IgD-negative memory B cell (primary cell): ENCODE data around the gene ZNF469. TPM values are rescaled to one million over a fixed set of nuclear protein-coding genes. Genes with fewer than 3 reads are reported as not detected.
A peak's percentile ranks its signal among the peaks of the same experiment; 100 is the strongest.
"Not testable (repeated sequence)": the region's sequence is repeated elsewhere in the genome, so short reads cannot be mapped to it uniquely, and the experiment has no call there.

Source experiments
- H3K27ac Mint-ChIP-seq, 3 donors: one replicate each; pipeline ENCODE4 v1.8.0; 2020 to 2022; ENCODE audit warnings: mild to moderate bottlenecking in 3 of 3, mixed read lengths in 3 of 3, moderate library complexity in 1 of 3
- H3K27me3 Mint-ChIP-seq: one replicate; pipeline ENCODE4 v1.8.0; 2021; ENCODE audit warnings: mixed read lengths
- H3K36me3 Mint-ChIP-seq: one replicate; pipeline ENCODE4 v1.8.0; 2020; ENCODE audit warnings: mild to moderate bottlenecking, mixed read lengths
- H3K4me1 Mint-ChIP-seq, 3 donors: one replicate each; pipeline ENCODE4 v1.8.0; 2020 to 2022; ENCODE audit warnings: mixed read lengths in 3 of 3, mild to moderate bottlenecking in 1 of 3
- H3K4me3 Mint-ChIP-seq, 4 donors: one replicate each; pipeline ENCODE4 v1.8.0; 2020 to 2022; ENCODE audit warnings: mild to moderate bottlenecking in 4 of 4, mixed read lengths in 4 of 4, moderate library complexity in 3 of 4
- H3K9me3 Mint-ChIP-seq, 3 donors: one replicate each; pipeline ENCODE4 v1.8.0; 2020 to 2021; ENCODE audit warnings: mixed read lengths in 3 of 3, mild to moderate bottlenecking in 1 of 3
- polyA plus RNA-seq: library from polyadenylated mRNA; unstranded; fragments of 300-500 nt; fragmentation: Illumina TruSeq; gene quantifications from one replicate; pipeline ENCODE4 v1.2.3, GENCODE V29; 2021

The ZNF469 gene
- polyA plus RNA-seq, 1 donor from 2014 or later = 0.26 TPM

DNA sequence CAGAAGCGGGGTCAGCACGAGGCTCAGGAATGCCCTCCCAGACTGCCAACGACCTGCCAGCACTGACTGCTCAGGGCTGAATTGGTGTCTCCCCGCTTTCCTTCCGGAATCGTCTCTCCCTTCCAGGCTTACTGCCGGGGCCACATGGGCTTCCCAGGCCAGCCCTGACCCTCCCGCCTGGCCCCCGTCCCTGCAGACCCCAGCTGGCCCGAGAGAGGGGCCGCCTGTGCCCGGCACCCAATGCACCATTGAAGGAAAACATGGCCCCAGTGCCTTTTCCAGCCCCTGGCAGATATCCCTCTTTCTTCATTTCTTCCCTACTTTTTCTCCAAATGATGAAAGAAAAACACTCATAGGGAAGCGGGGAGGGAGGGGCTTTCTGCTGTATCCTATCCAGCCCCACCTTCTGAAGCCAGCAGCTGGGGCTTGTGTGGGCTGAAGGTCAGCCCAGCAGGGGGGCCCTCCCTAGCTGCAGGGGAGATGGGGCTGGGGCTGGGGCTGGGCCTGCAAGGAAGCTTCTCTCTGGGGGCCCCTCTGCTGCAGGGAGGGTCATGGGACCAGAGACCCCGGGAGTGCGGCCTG, 25.9 kb downstream of the ZNF469 start:
- H3K9me3 Mint-ChIP-seq = no peaks in the 10 kb centered on the region
- H3K4me3 Mint-ChIP-seq = no peak overlapping the region
- peaks cover 3% of the 10 kb centered on the region for H3K27me3 Mint-ChIP-seq
- H3K27ac Mint-ChIP-seq = no peak overlapping the region
- H3K36me3 Mint-ChIP-seq = no peaks in the 10 kb centered on the region
- H3K4me1 Mint-ChIP-seq = peaks cover 0 to 5% (median 0%) of the 10 kb centered on the region in 3 donors

DNA sequence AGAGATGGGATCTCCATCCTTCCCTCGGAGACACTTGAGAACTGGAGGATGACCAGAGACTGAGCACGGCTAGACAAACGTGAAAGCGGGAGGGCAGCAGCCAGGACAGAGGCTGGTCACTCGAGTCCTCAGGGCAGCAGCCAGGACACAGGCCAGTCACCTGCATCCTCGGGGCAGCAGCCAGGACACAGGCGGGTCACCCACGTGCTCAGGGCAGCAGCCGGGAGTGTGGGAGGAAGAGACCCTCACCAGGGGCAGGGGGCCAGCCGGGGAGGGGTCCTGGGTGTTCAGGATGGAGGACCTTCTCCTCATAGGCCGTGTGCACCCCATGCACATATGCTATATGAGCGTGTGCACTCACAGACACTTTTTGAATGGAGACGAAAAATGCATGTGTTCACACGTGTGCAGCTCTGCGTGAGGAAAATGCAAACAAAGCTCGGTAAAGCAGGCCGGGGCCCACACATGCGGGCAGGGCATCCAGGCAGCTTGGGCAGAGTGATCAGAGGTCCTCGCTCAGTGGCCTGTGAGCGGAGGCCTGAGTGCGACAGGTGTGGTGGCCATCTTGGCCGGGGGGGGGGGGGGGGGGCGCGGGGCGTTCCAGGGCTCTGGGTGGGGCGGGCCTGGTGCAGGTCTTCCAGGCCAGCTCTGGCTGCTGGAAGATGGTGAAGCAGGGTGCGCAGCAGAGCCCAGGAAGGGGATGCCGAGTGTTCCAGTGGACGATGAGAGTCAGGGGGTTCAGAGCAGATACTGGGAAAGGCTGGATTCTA, 26.7 kb downstream of the ZNF469 start:
- H3K36me3 Mint-ChIP-seq = no peaks in the 10 kb centered on the region

DNA sequence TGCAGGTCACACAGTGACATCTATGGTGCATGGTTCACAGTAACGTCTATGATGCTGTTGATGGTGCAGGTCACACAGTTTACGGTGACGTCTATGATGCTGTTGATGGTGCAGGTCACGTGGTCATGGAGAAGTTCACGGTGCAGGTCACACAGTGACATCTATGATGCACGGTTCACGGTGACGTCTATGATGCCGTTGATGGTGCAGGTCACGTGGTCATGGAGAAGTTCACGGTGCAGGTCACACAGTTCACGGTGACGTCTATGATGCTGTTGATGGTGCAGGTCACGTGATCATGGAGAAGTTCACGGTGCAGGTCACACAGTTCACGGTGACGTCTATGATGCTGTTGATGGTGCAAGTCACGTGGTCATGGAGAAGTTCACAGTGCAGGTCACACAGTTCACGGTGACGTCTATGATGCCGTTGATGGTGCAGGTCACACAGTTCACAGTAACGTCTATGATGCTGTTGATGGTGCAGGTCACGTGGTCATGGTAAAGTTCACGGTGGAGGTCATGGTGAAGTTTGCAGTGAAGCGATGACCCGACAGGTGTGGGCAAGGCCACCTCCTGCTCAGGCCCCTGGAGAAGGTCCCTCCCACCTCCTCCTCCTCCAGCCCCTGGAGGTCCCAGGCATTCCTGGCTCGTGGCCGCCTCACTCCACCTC, 27.7 kb downstream of the ZNF469 start:
- not testable (repeated sequence) for H3K4me3 Mint-ChIP-seq, H3K27me3 Mint-ChIP-seq, H3K9me3 Mint-ChIP-seq, H3K36me3 Mint-ChIP-seq, H3K4me1 Mint-ChIP-seq, H3K27ac Mint-ChIP-seq

More for the DNA sequence above, 26.7 kb downstream of the ZNF469 start:
- H3K9me3 Mint-ChIP-seq = no peaks in the 10 kb centered on the region
- peaks cover 0 to 5% (median 0%) of the 10 kb centered on the region in 3 donors for H3K4me1 Mint-ChIP-seq
- no peak overlapping the region for H3K27ac Mint-ChIP-seq
- peaks cover under 1% of the 10 kb centered on the region for H3K27me3 Mint-ChIP-seq
- no peak overlapping the region for H3K4me3 Mint-ChIP-seq

DNA sequence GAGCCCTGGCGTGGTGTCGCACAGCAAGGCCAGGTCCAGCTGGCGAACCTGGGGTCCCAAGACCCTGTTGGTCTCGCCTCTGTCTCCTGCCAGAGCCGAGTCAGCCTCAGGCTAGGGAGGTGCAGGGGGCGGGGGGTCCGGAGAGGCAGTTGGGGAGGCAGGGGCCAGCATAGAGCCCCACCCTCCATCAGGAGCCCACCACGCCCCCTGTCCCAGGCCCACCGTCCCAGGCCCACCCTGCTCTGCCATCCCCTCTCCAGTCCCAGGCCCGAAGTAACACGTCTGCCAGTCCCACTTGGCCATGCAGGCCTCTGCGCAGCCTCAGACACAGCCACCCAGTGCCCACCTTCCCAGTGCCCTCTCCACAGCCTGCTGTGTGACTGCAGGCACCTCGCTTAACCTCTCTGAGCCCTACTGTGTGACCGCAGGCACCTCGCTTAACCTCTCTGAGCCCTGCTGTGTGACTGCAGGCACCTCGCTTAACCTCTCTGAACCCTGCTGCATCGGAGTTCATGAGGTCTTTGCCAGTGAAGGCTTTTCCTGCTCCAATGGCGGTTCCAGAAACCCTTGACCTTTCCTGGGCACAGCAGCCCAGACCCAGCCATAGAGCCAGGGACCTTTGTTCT, 29.3 kb downstream of the ZNF469 start:
- no peaks in the 10 kb centered on the region for H3K9me3 Mint-ChIP-seq
- peaks cover 0 to 5% (median 0%) of the 10 kb centered on the region in 3 donors for H3K4me1 Mint-ChIP-seq
- H3K36me3 Mint-ChIP-seq = no peaks in the 10 kb centered on the region
- H3K4me3 Mint-ChIP-seq = no peak overlapping the region
- H3K27me3 Mint-ChIP-seq = no peaks in the 10 kb centered on the region
- peak overlapping the region in 1 of 3 donors; percentile 43 for H3K27ac Mint-ChIP-seq

DNA sequence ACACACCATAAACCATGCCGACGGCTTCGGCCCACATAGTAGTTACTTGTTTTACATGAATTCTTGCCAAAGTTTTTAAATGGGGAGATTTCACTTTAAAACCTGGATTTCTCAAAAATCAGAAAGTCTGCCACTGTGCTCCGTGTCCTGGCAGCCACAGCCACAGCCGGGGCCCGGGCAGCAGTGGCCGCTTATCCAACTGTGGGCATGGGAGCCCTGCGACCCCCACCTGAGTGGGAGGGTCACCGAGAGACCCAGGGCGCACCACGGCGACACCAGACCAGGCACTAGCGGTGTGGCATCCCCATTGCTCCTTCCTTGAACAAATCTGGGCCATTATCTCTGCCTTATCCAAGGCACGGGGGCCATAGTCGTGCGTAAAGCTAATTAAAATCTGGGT, 30.0 kb downstream of the ZNF469 start:
- Mint-ChIP-seq H3K4me1 (peaks cover 0 to 3% (median 0%) of the 10 kb centered on the region in 3 donors), H3K27ac (peak overlapping the region in 1 of 3 donors; percentile 43), H3K36me3 (no peaks in the 10 kb centered on the region), H3K27me3 (no peaks in the 10 kb centered on the region), H3K9me3 (no peaks in the 10 kb centered on the region), H3K4me3 (no peak overlapping the region)

DNA sequence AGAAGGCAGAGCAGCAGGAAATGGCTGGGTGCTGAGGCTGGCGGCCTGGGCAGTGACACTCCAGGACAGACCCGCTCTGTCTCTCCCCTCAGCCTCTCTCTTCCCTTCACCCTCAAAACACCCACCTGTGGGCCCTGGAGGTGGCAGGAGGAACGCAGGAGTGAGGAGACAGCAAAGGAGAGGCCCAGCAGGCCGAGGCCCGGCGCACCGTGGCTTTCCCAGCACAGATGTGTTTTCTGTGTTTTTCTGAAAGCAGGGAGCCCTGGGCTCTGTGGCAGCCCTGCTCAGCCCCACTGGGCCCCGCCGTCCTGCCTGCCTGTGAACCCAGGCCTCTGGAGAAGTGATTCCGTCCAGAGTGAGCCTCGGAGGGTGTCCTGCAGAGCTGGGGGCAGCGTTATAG, 30.5 kb downstream of the ZNF469 start:
- Mint-ChIP-seq H3K4me3 (no peak overlapping the region), H3K9me3 (no peaks in the 10 kb centered on the region), H3K27me3 (no peaks in the 10 kb centered on the region), H3K36me3 (no peaks in the 10 kb centered on the region), H3K27ac (no peak overlapping the region), H3K4me1 (no peaks in the 10 kb centered on the region)

DNA sequence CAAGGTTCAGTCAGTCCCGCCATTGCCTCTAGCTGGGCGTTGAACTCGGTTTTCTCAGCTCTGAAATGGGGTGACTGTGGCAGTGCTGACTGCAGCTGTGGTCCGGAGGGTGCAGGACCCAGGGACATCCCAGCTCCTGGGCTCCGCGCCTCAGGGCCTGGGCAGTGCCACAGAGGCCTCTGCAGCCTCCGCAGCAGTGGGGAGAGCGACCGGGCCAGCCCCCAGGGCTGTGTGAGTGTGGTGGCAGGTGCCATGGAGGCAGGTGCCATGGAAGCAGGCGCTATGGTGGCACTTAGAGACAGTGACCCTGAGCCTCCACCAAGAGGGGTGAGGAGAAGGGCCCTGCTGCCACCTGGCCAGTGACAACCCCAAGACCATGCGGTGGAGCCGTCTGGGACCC, 30.9 kb downstream of the ZNF469 start:
- H3K4me3 Mint-ChIP-seq = no peak overlapping the region
- H3K9me3 Mint-ChIP-seq = no peaks in the 10 kb centered on the region
- no peak overlapping the region for H3K27ac Mint-ChIP-seq
- no peaks in the 10 kb centered on the region for H3K27me3 Mint-ChIP-seq
- no peaks in the 10 kb centered on the region for H3K4me1 Mint-ChIP-seq
- H3K36me3 Mint-ChIP-seq = no peaks in the 10 kb centered on the region

DNA sequence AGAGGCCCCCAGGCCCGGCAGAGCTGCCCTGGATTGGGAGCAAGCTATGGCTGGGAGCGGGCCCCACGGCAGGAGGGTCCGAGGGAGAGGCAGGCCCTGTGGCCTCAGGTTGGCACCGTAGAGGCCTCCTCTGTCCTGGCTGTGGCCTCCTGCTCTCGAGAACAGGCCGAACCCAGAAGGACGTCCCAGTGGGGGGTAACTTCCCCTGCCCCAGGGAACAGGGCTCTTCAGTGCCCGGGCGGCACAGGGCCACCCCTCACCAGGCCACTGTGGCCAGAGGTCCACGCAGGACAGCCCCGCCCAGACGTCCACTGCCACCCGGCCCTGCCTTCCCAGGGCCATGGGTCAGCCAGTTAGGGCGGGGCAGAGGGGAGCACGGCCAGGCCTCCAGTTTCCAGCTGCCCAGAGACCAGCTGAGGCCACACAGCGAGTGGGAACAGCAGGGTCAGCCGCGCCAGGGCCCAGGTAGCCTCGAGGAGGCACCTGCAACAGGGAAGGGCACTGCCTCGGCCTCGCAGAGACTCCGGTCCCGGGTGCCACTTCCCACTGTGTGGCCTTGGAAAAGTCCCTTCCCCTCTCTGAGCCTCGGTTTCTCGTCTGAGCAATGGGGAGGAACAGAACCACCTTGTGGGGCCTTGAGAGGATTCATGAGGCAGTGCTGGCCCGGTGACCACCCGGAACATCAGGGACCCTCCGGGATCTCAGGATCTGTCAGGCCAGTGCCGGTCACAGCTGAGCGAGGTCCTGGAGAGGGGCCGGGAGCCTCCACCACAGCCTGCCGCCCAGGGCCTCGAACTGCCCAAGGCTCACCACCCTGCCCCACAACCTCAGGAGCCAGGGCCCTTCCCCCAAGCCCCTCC, 32.0 kb downstream of the ZNF469 start:
- H3K27me3 Mint-ChIP-seq = peaks cover 2% of the 10 kb centered on the region
- no peaks in the 10 kb centered on the region for H3K4me1 Mint-ChIP-seq
- no peak overlapping the region for H3K4me3 Mint-ChIP-seq
- no peaks in the 10 kb centered on the region for H3K9me3 Mint-ChIP-seq
- H3K27ac Mint-ChIP-seq = no peak overlapping the region
- H3K36me3 Mint-ChIP-seq = no peaks in the 10 kb centered on the region

DNA sequence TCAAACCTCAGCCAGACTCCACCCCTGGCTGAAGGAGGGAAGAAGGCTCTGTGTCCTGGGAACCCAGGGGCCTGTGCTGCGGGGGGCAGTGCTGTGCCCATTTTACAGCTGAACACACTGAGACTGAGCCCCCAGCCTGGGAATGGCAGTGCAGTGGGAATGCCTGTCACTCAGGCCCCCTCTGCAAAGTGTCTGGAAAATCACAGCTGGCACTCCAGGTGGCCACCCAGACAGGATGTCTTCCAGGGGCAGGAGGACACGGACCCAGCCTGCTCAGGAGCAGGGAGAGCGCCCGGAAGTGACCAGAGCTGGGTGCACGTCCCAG, 32.6 kb downstream of the ZNF469 start:
- H3K27me3 Mint-ChIP-seq = peaks cover 2% of the 10 kb centered on the region
- H3K36me3 Mint-ChIP-seq = no peaks in the 10 kb centered on the region
- no peak overlapping the region for H3K27ac Mint-ChIP-seq
- no peak overlapping the region for H3K4me3 Mint-ChIP-seq
- no peaks in the 10 kb centered on the region for H3K9me3 Mint-ChIP-seq
- no peaks in the 10 kb centered on the region for H3K4me1 Mint-ChIP-seq

DNA sequence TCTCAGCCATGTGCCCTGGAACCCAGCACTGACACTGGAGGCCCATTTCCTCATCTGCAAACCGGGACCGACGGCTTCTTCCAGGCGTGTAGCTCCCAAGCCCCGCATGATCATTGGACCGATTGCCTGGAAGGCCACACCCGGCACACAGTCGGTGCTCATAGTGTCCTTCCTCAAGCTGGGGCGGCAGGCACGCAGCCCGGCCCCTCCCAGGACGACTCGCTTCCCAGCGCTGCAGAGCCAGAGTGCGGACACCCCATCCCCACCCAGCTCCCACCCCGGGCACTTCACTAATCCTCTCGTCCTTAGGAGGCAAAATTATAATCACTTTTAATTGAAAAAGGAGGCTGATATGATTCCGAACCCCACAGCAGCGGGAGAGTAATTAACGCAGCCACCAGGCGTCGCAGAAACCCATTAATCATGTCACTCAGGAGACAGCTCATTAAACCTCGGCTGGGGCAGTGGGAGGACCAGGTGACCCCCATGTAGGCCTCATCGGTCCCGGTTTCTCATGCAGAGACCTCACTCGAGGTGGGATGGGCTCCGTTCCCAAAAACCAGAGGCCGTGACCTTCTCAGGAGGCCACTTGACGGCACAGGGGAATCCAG, 33.1 kb downstream of the ZNF469 start:
- H3K27me3 Mint-ChIP-seq = peaks cover 2% of the 10 kb centered on the region
- no peak overlapping the region for H3K4me3 Mint-ChIP-seq
- no peaks in the 10 kb centered on the region for H3K36me3 Mint-ChIP-seq
- no peak overlapping the region for H3K27ac Mint-ChIP-seq
- H3K4me1 Mint-ChIP-seq = no peaks in the 10 kb centered on the region
- no peaks in the 10 kb centered on the region for H3K9me3 Mint-ChIP-seq

DNA sequence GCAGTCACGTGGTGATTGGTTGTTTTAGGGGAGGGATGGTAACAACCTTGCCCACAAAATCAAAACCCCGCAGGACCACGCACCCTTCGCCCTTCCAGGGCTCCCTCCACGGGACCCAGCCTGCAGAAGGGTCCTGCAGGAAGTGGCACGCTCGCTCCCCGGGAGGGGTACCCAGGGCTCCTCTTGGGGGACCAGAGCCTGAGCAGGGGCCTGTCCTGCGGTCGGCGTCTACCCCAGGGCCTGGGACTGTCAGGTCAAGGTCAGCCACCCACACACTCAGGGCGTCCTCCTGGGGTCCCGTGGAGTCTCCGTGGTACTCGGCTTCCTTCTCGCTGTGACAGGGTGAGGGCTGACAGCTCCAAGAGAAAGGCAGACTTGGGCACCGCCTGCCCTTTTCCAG, 33.9 kb downstream of the ZNF469 start:
- Mint-ChIP-seq H3K9me3 (no peaks in the 10 kb centered on the region), H3K4me1 (no peaks in the 10 kb centered on the region), H3K27me3 (peaks cover 2% of the 10 kb centered on the region), H3K36me3 (no peaks in the 10 kb centered on the region), H3K27ac (no peak overlapping the region), H3K4me3 (no peak overlapping the region)

DNA sequence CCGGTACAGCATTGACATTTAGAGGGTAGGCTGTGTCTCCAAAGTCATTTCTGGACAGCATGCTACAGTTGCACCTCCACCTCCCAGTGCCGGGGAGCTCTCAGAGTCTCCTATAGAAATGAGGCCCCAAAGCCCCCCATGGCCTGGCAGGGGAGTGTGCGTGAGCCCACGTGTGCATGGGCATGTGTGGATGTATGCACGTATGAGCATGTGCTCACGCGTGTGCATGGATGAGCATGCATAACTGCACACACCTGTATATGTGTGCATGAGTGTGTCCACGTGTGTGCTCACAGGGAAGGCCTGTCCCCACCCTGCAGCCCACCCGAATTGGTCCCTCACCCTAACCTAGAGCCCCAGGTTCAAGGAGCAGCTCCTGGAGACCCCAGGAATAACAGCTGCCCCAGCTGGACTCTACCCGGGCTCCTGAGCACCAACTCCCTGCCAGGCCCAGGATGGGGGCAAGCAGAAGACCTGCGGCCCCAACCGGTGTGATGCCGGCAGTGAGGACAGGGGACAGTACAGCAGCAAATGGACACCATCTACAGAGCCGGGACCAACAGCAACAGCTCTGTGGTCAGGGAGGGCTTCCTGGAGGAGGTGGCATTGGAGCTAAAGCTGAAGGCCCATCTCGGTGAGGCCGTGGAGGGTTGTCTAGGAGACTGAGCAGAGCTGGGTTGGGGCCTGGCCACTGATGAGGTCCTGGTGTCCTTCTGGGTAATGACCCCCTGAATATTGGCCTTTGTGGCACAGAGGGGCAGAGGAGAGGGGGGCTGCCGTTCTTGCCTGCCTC, 35.1 kb downstream of the ZNF469 start:
- Mint-ChIP-seq H3K4me3 (no peak overlapping the region), H3K36me3 (no peaks in the 10 kb centered on the region), H3K27ac (no peak overlapping the region), H3K4me1 (no peaks in the 10 kb centered on the region), H3K27me3 (peaks cover 2% of the 10 kb centered on the region), H3K9me3 (no peaks in the 10 kb centered on the region)

DNA sequence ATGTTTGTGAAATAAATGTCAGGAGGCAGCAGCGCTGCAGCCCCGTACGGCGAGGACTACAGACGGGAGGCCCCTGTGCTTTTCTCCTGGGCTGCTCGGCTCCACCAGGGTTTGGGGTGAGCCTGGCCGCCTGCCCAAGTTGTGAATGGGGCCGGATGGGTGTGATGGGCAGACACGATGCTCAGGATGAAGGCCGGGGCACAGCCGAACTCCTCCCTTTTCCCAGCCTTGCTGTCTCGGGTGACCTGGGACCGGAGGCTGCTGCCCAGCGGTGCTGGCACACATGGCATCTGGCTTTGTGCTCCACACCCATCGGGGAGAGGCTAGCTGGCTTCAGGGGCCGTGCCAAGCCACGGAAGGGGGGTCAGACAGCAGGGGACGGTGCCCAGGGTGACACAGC, 36.1 kb downstream of the ZNF469 start:
- Mint-ChIP-seq H3K4me1 (peaks cover 0 to under 1% (median 0%) of the 10 kb centered on the region in 3 donors), H3K4me3 (no peak overlapping the region), H3K27ac (no peak overlapping the region), H3K27me3 (peaks cover 2% of the 10 kb centered on the region), H3K9me3 (no peaks in the 10 kb centered on the region), H3K36me3 (no peaks in the 10 kb centered on the region)

DNA sequence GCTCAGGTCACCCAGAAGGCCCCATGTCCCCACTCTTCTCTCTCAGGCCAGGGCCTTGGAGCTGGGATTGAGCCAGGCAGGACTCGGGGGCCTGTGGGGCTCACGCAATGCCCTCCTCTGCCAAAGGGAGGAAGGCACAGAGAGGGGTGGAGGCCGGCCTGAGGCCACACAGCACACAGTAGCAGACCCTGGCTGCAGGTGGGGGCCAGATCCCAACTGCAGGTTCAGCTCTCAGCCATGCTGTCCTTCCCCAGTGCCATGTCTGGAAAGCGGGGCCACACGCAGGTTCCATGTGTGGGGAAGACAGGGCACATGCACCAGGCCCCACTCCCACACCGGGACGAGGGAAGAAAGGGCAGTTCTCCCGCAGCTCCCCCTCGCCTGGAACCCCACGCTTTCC, 37.0 kb downstream of the ZNF469 start:
- Mint-ChIP-seq H3K36me3 (no peaks in the 10 kb centered on the region), H3K4me1 (peaks cover under 1 to 6% (median 3%) of the 10 kb centered on the region in 3 donors), H3K4me3 (no peak overlapping the region), H3K27ac (no peak overlapping the region), H3K27me3 (peaks cover 2% of the 10 kb centered on the region), H3K9me3 (no peaks in the 10 kb centered on the region)
